Gastrocnemius medialis (tissue), 4 donors: ENCODE measurements around the gene KRT85.

Source experiments
- CTCF ChIP-seq, 5 experiments: fragments of 450-650 bp in 3 of 5; fragments of 200-600 bp in 2 of 5; sonication (generic) in 2 of 5; IDR thresholded peaks in 4 of 5; conservative IDR thresholded peaks in 1 of 5; 1 replicate in 4 of 5; 2 replicates in 1 of 5; pipeline ENCODE4 v1.5.1; 2016 to 2019; ENCODE audit warnings: antibody characterized with exemption in 5 of 5, mild to moderate bottlenecking in 3 of 5, moderate library complexity in 3 of 5
- POLR2A ChIP-seq, 2 donors: fragments of 450-650 bp; IDR thresholded peaks; one replicate each; pipeline ENCODE4 v1.6.1; 2017; ENCODE audit warnings: antibody characterized with exemption in 2 of 2, mild to moderate bottlenecking in 2 of 2, moderate library complexity in 2 of 2

- TF ChIP-seq CTCF (IDR thresholded peaks at IDR 0.05 in 4 of 5, conservative IDR thresholded peaks at IDR 0.05 in 1 of 5) (no peak), POLR2A (IDR thresholded peaks at IDR 0.05) (no peak)
These were observed 23.2 kb downstream of the KRT85 start for GRCh38 chr12:52344111-52344510.
